ENCODE data around the gene ARHGAP45.

ARHGAP45 gene

GRCh38 chr19:1068009-1069001, 1.3 kb downstream of the ARHGAP45 start:
- DNase-seq = peak; percentile 52
- in situ Hi-C loops (cut with MboI; ENCODE audit: low pct_unique_long_range_greater_than_20kb, low sequenced_read_pairs) = no loop called here

GRCh38 chr19:1069009-1069779, 2.2 kb downstream of the ARHGAP45 start:
- in situ Hi-C loops (cut with MboI; ENCODE audit: low pct_unique_long_range_greater_than_20kb, low sequenced_read_pairs) = no loop called here
- DNase-seq = peak; percentile 96

- no peak for DNase-seq
- in situ Hi-C loops (cut with MboI; ENCODE audit: low pct_unique_long_range_greater_than_20kb, low sequenced_read_pairs) = no loop called here
These were observed 3.6 kb downstream of the ARHGAP45 start for GRCh38 chr19:1070576-1070930.

GRCh38 chr19:1070931-1071791, 4.2 kb downstream of the ARHGAP45 start:
- no peak for DNase-seq
- in situ Hi-C loops (cut with MboI; ENCODE audit: low pct_unique_long_range_greater_than_20kb, low sequenced_read_pairs) = no loop called here

GRCh38 chr19:1072371-1073015, 5.5 kb downstream of the ARHGAP45 start:
- in situ Hi-C loops (cut with MboI; ENCODE audit: low pct_unique_long_range_greater_than_20kb, low sequenced_read_pairs) = no loop called here

GRCh38 chr19:1073063-1073955, 6.3 kb downstream of the ARHGAP45 start:
- no peak for DNase-seq
- in situ Hi-C loops (cut with MboI; ENCODE audit: low pct_unique_long_range_greater_than_20kb, low sequenced_read_pairs) = no loop called here

More at GRCh38 chr19:1072371-1073015, 5.5 kb downstream of the ARHGAP45 start:
- no peak for DNase-seq

- DNase-seq = no peak
- in situ Hi-C loops (cut with MboI; ENCODE audit: low pct_unique_long_range_greater_than_20kb, low sequenced_read_pairs) = no loop called here
These were observed 7.1 kb downstream of the ARHGAP45 start for GRCh38 chr19:1073956-1074517.

GRCh38 chr19:1074544-1075283, 7.7 kb downstream of the ARHGAP45 start:
- peak; percentile 37 for DNase-seq
- in situ Hi-C loops (cut with MboI; ENCODE audit: low pct_unique_long_range_greater_than_20kb, low sequenced_read_pairs) = no loop called here

GRCh38 chr19:1076046-1076386, 9.0 kb downstream of the ARHGAP45 start:
- in situ Hi-C loops (cut with MboI; ENCODE audit: low pct_unique_long_range_greater_than_20kb, low sequenced_read_pairs) = no loop called here
- no peak for DNase-seq

- peak; percentile 89 for DNase-seq
- in situ Hi-C loops (cut with MboI; ENCODE audit: low pct_unique_long_range_greater_than_20kb, low sequenced_read_pairs) = no loop called here
These were observed 10.0 kb downstream of the ARHGAP45 start for GRCh38 chr19:1076951-1077350.

- in situ Hi-C loops (cut with MboI; ENCODE audit: low pct_unique_long_range_greater_than_20kb, low sequenced_read_pairs) = no loop called here
- DNase-seq = no peak
These were observed 12.7 kb downstream of the ARHGAP45 start for GRCh38 chr19:1079566-1080111.

- in situ Hi-C loops (cut with MboI; ENCODE audit: low pct_unique_long_range_greater_than_20kb, low sequenced_read_pairs) = no loop called here
- DNase-seq = no peak
These were observed 13.6 kb downstream of the ARHGAP45 start for GRCh38 chr19:1080360-1081161.

GRCh38 chr19:1081301-1082164, 14.6 kb downstream of the ARHGAP45 start:
- no peak for DNase-seq
- in situ Hi-C loops (cut with MboI; ENCODE audit: low pct_unique_long_range_greater_than_20kb, low sequenced_read_pairs) = no loop called here

- in situ Hi-C loops (cut with MboI; ENCODE audit: low pct_unique_long_range_greater_than_20kb, low sequenced_read_pairs) = no loop called here
- no peak for DNase-seq
These were observed 15.4 kb downstream of the ARHGAP45 start for GRCh38 chr19:1082165-1082927.
